Islet of Langerhans (tissue), 1 donor: ENCODE results near the gene MAGI3.
"Not testable (repeated sequence)": the region's sequence is repeated elsewhere in the genome, so short reads cannot be mapped to it uniquely, and the experiment has no call there.

Experiments
- FAIRE-seq: peaks from one replicate; lab custom pipeline; 2011; peaks lifted over from hg19 to GRCh38; lab: Jason Lieb, UNC

Gene MAGI3

DNA sequence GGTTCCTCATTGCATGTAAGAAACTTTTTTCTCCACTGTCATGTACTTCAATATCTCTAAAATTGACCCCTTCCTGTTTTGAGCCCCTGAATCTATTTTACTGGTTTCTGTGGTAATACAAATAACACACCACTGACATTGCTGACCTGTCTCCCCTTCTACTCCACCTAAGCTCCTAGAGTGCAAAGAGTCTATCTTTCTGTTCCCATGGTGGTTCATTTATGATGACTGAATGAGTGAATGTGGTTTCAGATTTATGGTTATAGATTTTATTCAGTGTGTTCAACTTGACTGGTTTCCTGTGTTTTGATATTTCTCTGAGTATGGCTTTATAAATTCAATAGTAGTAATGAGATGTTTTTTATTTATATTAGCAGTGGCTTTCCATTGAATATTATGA lies 127.7 kb downstream of the MAGI3 start:
- no peak for FAIRE-seq

DNA sequence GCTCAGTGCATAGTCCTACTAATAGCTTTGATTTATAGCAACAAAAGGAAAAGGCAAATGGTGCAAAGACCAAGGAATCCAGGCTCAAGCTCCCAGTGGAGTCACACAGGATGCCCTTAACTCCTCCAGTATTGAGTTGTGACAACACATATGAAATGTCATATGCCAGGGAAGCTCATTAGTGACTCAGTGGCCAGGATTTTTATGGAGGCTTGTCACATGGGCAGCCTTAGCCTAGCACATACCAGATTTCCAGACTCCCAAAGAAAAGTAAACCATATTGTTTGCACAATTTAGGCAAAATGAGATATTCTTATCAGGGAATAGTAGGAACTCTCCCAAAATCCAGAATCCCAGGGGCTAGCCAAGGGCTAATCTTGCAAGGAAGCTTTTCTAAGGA lies 129.2 kb downstream of the MAGI3 start:
- FAIRE-seq = no peak

DNA sequence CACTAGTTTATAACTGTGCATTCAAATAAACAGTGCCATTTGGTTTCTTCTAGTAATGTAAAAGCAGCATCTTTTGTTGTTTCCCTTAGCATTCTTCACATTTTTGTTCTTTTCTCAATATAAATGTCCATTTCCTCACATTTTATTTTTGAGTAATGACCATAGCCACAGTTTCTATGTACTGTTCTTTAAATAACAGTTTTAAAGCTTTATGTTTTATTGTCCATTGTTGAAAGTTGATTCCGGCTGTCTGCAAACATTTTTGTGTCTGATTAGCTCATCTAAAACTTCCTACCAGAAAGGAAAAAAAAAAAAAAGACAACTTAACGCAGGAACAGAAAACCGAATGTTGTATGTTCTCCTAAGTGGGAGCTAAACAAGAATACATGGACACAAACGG lies 139.7 kb downstream of the MAGI3 start:
- no peak for FAIRE-seq

DNA sequence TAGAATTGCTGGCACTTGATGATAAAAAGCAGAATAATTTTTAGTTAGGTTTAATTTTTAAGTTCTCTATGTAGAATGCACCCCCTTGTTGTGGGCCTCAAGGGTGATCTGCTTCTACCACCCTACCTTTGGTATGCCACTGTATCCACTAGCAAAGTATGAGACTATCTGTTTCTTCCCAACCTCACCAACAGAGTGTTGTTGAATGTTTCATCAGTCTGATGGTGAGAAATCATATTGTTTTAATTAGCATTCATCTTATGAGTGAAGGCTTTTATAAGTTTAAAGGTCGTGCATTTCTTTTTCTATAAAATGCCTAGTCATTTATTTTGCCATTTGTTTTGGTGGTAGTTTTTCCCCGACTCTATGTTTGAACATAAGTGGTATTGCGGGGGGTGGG lies 141.0 kb downstream of the MAGI3 start:
- no peak for FAIRE-seq

DNA sequence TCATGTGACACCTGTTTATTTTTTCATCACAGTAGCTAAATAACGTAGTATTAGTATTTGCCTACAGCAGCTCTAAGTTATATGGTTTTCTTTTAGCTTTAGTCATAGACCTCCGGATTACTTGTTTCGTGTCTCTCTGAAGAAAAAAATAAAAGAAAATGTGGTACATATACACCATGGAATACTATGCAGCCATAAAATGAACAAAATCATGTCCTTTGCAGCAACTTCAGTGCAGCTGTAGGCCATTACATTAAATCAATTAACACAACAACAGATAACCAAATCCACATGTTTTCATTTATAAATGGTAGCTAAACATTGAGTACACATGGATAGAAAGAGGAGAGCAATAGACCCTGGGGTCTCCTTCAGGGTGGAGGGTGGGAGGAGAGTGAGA lies 142.7 kb downstream of the MAGI3 start:
- FAIRE-seq = no peak

DNA sequence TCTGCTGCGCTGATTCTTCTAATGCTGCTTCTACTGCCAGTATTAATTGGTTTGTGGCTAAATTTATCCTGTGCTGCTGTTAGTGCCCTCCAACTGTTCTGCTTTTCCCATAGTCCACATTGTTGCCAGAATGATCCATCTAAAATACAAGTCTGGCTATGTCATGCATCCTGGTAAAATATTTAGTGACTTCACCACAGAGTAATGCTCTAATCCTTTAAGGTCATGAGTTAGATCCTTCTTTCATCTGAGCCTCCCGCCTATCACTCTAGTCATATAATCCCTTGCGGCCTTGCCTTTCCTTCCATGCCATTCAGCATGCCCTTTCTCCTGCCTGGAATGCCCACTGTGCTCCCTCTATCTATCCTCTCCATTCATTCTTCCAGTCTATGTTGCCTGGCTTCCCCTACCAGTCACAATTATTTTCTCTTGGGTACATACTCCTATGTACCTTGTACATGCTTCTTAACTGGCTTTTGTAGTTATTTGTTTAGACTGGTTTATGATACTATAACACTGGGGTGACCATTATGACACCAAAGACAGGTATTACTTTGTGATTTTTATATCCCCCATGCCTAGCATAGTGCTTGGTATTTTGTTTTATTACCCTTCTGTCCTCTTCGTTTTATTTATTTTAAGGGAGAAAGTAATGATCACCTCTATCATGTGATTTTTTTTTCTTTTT lies 144.0 kb downstream of the MAGI3 start:
- no peak for FAIRE-seq

DNA sequence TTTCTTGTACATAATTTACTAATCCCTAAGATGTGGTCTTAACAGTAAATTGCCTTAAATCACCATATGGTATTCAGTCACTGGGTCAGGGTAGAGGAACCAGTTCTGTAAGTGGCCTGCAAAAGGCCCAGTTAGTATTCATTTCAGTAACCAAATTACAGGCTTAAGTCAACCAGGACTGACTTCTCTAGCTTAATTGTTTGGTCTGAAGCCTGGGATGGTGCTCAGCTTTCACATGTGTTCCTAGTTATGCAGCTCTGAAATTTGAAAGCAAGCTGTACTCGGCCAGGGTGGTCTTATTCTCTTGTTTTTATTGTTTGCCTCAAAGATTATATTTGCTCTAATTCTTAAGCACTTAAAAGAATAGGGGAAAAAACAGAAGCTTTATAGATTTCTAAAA lies 144.6 kb downstream of the MAGI3 start:
- no peak for FAIRE-seq

DNA sequence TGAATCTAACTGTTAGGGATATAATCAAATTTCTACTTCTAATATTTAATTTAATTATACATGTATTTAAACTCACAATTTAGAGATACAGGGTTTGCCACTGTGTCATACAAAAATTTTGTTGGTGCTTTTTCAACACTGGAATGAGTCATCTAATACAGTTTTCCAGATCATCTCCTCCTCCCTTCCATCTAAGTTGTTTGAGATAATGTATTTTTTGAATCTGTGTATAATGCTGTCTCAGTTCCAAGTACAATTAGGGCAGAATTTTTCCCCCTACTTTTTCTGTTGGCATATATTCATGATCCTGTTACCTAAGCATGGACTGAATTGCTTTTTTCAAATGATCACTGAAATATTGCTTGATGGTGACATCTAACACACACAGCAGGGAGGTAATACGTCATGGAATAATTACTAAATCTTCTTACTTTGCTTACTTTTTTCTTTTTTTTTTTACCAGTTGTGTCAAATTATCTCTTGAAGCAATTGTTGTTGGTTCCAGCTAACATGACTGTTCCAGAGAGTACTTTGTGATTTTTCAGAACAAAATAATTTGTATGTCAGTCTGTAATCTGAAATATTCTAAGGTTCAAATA lies 146.0 kb downstream of the MAGI3 start:
- FAIRE-seq = peak; percentile 93

DNA sequence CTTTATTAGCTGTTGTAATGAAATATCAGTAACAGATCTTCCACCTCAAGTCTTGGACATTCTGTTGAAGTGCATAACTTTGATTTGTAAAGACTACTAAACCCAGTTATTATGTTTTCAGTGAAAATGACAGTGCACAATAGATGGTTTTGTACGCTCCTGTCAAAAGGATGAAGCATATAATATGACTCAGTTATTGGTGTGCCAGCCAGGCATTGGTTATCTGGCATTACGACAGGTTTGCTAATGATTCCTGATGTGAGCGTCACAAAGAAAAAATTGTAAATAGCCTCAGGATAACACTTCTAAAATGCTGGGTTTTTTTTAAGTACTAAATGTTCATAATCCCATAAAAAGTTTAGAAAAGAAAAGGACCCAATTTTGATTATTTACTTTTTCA lies 147.9 kb downstream of the MAGI3 start:
- no peak for FAIRE-seq

DNA sequence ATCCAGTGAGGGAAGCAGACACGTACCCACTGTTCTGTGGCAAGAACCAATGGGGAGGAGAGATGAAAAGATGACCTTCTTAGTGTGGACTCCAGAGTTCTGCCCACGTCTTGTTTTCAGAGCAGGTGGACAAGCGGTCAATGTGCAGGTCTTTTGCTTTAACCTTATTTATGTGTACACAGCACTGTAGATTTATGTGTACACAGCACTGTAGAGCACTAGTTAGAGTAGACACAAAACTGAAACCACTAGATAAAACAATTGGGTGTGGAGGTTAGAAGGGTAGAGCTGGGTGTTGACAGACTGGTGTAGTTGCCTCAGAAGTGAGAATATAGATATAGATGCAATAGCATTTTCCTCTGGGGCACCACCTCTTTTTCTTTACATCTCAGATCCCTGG lies 150.0 kb downstream of the MAGI3 start:
- FAIRE-seq = no peak

DNA sequence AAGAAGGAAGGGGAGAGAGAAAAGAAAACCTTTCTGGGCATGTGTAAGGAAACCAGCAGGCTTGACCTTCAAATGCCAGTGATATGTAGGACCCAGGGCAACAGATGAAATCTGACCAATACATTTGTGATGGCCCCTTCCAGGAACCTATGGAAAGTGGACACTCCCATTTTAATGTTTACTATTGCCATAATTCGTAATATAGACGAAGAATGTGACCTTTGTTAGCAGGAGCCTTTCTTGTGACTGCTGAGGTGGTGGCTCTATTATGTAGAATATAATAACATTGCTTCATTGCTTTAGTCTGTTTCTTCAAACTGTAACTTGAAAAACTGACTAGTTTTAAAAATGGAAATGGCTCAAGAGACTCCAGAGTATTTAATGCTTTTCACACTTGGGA lies 150.8 kb downstream of the MAGI3 start:
- FAIRE-seq = no peak

DNA sequence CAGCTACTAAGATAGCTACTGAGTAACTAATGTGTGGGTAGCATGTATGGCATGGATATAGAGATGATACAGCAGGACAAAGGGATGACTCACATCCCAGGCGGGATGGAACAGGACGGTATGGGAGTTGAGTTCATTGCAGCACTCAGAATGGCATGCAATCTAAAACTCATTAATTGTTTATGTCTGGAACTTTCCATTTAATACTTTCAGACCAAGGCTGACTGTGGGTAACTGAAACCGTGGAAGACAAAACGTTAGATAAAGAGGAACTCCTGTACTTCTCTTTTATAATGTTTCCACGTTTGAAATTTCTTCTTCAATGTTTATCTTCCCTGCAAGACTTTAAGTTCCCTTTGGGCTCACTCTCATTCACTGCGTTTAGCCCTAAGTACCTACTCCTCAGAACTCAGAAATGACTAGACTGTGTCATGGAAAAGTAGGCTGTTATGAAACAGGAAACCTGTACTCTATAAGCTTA lies 151.9 kb downstream of the MAGI3 start:
- no peak for FAIRE-seq

DNA sequence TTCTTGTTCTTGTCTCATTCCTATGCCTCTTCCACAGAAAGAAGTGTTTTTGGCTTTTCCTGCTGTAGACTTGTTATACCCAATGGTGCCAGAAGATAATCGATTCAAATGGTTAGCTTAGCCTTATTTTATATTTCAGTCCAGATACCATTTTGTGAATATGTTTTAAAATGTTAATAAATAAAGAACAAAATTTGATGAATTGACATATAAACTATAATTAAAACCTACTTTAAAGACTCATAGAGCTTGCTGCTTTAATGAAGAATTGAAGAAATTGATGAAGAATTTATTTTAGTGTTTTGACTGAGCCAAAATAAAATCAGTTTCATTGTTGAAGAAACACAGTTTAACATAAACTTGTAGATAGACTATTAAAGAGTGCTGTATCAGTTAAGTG lies 152.8 kb downstream of the MAGI3 start:
- FAIRE-seq = no peak

DNA sequence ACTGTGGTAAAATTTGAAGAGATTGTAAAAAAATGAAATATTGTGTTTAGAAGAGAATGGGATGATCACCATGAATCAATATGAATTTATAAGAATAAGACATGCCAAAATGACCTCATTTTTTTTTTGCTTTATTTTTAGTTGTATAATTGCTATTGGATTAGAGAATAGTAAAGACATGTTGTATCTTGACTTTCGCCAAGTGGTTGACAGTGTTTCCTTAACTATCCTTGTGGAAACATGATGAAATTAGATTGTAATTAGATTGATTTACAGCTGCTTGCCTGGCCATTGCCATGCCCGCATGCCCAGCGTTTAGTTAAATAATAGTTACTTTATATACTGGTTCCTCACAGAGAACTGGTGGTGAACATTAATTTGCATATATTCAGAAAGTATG lies 154.9 kb downstream of the MAGI3 start:
- FAIRE-seq = no peak

DNA sequence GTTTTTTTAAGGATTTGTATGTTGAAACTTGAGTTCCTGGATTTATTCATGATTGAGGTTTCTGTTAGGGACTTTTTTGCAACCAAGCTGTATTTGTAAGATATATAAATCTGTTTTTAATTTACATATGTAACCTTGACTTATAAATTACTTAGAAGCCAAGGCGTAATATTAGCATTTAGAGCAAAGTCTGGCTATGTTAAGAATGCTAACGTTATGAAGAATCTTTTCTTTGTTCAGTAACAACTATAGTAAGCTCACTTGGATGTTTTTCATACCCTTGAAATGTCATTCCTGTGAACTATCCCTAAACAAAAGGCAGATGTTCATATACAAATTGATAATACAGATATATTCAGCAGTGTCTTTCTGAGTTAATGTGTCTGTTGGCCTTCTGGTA lies 155.3 kb downstream of the MAGI3 start:
- no peak for FAIRE-seq

DNA sequence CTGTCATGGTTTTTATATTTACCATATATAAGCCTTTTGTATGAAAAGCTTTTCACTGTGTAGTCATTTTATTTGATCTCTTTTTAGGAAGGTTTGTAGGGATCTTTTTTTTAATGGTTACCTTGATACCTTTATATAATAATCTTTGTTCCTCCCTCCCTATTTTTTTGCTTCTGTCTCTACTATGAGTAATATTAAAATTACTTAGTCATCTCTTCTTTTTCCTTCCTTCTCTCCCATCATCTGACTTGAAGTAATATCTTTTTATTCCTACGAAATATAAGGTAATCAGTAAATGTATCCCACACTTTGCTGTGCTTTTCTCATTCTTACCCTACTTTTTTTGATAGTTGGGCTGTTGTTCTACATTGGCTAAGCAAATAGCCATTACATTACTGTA lies 161.4 kb downstream of the MAGI3 start:
- FAIRE-seq = peak; percentile 36

DNA sequence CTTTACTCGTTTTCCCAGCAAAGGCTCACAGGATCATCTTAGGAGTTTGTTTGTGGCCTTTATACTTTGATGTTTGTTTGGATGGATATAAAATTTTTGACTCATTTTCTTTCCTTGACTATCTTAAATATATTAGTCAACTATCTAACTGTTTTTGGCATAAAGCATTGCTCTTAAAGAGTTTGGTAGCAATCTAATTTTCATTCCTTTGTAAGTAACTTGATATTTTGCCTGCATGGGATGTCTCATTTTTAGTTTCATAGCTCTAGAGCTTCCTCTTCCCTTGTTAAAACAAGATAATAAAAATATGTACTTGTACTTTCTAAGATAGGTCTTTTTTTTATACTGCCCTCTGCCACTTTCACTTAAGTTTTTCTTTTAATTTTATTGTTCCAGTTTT lies 161.9 kb downstream of the MAGI3 start:
- FAIRE-seq = no peak

DNA sequence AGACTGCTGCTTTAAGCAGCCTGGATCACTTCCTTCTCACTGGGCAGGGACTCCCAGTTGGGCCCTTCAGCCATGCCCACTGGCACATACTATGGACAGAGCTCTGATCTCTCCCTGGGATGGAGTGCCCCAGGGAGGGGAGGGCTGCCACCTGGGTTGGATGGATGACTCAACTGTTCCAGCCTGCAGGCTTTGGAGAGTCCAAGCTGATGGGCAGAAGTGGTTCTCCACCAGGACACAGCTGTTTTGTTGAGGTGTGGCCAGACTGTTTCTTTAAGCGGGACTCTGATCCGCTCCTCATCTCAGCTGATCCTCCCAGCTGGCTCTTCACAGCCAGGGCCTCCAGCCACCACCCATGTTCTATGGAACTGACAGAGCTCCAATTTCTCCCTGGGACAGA lies 166.9 kb downstream of the MAGI3 start:
- FAIRE-seq = no peak

DNA sequence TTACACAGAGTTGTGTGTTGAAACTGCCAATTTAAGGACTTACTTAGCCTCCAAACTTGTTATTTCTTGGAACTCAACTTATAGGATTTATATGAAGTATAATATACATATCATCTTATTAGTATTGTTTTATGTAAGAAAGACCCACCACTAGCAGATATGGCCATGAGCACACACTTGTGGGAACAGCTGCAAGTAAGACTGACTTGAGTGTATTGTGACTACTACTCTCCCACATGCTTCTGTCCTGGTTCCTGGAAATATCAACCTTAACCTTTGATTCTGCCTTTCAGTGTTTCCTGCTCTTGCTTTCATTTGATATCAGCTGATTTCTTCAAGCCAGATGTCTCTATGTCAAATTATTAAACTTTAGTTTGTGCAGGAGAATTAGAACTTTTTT lies 175.3 kb downstream of the MAGI3 start:
- no peak for FAIRE-seq

DNA sequence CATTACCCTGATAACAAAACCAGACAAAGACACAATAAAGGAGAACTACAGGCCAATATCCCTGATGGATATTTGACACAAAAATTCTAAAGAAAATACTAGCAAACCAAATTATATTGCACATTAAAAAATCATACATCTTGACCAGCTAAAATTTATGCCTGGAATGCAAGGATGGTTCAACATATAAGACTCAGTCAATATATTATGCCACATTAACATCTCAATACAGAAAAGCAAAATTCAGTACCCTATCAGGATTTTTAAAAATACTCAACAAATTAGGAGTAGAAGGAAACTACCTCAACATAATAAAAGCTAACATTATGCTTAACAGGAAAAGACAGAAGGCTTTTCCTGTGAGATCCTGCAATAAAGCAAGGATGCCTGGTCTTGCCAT lies 177.1 kb downstream of the MAGI3 start:
- no peak for FAIRE-seq

DNA sequence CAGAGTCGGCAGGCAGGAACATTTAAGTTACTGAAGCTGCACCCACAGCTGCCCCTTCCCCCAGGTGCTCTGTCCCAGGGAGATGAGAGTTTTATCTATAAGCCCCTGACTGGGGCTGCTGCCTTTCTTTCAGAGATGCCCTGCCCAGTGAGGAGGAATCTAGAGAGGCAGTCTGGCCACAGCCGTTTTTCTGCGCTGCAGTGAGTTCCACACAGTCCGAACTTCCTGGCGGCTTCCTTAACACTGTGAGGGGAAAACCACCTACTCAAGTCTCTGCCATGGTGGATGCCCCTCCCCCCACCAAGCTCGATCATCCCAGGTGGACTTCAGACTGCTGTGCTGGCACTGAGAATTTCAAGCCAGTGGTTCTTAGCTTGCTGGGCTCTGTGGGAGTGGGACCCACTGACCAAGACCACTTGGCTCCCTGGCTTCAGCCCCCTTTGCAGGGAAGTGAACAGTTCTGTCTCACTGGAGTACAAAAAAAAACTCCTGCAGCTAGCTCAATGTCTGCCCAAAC lies 185.5 kb downstream of the MAGI3 start:
- not testable (repeated sequence) for FAIRE-seq

DNA sequence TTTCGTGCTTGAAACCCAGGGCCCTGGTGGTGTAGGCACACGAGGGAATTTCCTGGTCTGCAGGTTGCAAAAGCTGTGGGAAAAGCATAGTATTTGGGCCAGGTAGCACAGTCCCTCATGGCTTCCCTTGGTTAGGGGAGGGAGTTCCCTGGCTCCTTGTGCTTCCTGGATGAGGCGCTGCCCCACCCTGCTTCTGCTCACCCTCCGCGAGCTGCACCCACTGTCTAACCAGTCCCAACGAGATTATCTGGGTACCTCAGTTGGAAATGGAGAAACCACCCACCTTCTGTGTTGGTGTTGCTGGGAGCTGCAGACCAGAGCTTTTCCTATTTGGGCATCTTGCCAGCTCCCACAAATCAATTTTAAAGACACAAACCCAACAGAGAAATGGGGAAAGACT lies 186.0 kb downstream of the MAGI3 start:
- FAIRE-seq = no peak

DNA sequence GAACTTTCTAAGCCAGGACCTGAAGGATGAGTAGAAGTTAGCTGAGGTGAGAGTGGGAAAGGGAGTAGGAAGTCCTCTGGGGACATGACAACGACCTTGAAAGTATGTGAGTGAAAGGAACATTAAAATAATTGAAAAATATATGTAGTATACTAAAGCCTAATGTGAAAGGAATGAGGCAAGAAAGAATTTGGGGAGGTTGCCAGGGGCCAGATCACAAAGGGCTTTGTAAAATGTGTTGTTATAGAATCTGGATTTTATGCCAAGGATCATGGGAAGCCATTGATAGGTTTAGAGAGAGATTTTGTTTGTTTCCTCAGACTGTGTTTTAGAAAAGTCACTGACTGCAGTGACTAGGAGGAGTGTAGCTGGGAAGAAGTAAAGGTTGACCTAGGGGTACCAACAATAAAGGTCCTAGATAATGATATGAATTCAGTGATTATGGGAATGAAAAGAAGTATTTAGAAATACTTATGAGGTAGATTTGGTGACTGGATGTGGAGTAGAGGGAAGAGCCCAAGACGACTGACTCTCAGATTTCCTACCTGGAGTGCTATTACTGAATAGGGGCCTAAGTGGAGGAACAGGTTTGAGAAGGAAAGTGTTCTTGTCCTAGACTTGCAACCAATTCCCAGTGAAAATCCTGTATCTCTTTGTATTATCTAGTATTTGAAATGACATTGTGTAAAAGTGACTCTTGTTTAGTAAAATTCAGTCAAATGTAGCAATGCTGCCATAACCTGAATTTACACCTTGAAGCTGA lies 189.1 kb downstream of the MAGI3 start:
- FAIRE-seq = no peak
